Stimulated activated CD4-positive, alpha-beta T cell treated with anti-CD3 and anti-CD28 coated beads, Interleukin-12 subunit alpha, Interleukin-12 subunit beta, amount 100 ng/mL, for 48 hours (primary cell): ENCODE measurements around the gene SERHL2.
"Not testable (repeated sequence)": the region's sequence is repeated elsewhere in the genome, so short reads cannot be mapped to it uniquely, and the experiment has no call there.

Source experiments
- DNase-seq, 3 donors: peaks; one replicate each; pipeline ENCODE4 v3.0.0-alpha.2; 2020; ENCODE audit warnings: low read depth in 2 of 3, low spot score in 1 of 3

Gene SERHL2

DNA sequence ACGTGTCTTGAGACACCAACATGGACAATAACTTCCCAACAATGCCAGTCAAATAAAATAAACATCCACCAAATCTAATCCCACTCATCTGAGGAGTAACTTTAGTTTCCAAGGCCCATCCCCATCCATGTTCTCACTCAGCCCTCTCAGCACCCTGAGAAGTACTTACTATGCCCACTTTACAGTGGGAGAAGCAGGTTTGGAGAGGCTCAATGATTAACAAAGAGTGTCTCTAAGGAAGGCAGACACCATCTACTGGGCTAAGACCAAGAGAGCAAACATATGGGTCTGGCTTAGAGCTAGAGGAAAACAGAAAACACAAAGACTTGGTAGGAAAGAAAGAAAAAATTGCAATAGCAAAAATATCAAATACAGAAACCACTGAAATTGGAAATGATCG is 49.7 kb downstream of the SERHL2 start:
- DNase-seq: no peak

DNA sequence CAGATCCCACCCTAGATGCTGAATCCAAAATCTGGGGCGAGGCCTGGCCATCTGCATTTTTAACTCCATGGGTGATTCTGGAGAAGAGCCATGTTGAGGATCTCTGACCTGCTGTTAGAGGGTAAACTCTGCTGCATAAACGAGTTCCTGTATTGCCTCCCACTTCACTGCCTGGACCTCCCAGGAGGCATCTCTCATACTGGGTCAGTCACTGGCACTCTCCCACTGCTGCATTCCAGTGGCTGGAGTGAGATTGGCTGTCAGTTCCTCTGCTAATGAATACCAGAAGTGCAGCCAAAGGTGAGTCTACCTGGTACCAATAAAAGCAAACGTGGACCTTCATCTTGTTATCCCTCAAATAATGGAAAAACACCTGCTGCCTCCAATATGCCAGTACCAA is 50.6 kb downstream of the SERHL2 start:
- no peak for DNase-seq

DNA sequence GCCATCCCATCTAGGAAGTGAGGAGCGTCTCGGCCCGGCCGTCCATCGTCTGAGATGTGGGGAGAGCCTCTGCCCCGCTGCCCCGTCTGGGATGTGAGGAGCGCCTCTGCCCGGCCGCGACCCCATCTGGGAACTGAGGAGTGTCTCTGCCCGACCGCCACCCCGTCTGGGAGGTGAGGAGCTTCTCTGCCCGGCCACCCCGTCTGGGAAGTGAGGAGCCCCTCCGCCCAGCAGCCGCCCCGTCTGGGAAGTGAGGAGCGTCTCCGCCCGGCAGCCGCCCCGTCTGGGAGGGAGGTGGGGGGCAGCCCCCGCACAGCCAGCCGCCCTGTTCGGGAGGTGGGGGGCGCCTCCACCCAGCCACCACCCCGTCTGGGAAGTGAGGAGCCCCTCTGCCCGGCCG is 53.9 kb downstream of the SERHL2 start:
- DNase-seq: not testable (repeated sequence)

DNA sequence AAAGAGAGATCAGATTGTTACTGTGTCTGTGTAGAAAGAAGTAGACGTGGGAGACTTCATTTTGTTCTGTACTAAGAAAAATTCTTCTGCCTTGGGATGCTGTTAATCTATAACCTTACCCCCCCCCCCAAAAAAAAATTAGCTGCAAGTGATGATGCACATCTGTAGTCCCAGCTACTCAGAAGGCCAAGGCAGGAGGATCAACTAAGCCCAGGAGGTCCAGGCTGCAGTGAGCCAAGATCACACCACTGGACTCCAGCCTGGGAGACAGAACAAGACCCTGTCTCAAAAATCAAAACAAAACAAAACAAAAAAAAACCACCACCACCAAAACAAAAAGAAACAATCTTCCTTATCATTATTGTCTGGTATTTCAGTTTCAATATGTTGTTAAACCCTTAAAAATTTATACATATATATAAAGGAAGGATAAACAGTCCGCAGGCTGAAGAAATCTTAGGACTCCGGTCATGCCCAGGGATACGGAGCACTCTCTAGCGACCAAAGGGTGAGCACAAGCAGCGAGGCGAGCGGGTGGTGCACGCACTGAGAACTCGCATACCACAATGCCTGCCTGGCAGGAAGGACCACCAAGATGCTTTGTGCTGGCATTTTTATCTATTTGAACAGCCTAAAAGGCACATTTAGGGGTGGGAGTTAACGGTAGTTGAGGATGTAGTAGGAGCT is 54.5 kb downstream of the SERHL2 start:
- no peak for DNase-seq

DNA sequence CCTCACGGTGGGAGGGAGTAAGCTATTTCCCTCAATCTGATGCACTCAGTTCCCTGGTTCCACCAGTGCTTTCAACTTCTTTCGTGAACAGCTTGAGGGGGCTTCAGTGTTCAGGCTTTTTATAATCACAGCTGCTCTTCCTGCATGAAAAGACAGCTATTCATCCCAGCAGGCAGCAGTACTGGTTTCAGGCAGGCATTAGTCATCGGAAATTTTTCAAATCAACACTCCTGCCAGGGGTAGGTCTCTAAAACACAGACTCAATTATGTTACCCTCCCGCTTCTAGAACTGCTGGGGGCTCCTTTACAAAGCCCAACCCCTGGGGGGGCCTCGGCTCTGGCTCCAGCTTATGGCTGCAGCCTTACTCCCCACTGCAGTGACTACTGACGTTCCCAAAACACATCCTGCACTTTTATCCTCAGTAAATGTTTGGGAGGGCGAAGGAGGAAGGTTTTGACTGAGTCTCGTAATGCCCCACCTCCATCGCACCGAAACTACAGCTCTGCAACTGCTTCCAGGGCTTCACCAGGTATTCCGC is 55.1 kb downstream of the SERHL2 start:
- no peak for DNase-seq

DNA sequence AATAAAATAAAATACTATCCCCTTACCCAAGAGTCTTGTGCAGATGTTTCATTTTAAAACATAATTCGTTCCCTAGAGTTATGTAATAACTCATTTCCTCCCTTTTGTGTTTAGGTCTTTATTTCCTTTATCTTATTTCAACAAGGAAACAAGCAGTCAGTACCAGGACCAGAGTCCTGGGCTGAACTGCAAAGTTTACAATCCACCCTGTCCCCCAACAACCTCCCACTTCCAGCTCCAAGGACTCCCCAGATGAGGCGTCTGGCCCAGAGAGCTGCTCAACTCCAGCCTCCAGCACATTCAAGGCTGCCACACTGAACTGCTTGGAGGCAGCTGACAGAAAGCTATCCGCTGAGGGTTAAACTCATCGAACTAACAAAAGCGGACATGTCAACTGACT is 56.4 kb downstream of the SERHL2 start:
- no peak for DNase-seq

DNA sequence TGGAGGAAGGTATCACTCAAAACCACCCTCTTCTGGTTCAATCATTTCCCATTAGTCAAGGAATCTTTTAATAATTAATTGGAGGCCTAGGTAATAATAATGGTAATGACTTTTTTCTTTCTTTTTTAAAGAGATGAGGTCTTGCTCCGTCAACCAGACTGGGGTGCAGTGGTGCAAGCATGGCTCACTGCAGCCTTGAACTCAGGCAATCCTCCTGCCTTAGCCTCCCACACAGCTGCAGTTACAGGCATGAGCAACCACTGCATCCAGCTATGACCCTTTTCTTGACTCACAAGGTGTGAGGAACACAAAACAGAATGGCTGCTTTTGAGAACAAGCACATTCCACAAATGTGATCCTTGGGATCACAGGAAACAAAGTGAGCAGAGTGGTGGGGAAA is 57.3 kb downstream of the SERHL2 start:
- DNase-seq: no peak

DNA sequence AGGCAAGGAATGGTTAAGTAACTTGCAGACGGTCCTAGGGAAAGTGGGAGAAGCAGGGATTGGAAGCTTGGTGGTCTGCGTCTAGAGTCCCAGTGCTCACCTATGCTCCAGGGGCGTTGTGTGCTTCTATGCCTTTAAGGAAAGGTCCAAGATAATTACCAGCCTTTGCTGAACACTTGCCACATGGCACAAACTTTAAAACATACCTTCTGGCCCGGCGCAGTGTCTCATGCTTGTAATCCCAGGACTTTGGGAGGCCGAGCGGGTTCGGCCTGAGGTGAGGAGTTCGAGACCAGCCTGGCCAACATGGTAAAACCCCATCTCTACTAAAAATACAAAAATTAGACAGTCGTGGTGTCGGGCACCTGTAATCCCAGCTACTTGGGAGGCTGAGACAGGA is 58.6 kb downstream of the SERHL2 start:
- DNase-seq: no peak

DNA sequence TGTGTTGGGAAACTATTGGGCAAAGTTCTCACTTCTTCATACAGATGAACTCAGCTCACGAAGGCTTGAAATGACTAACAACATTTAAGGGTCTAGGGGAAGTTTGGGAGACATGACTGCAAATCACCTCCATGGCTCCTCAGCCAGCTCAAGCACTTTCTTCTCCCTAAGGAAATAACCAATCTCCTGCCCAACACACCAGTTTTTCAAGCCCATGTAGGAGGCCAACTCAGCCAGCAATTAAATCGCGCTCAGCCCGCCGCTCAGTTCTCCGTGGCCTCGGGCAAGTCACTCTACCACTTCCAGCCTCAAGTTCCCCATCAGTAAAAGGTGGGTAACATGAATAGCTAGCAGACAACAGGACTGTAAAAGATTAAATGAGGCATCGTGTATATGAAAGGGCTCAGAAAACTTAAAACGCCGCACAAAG is 60.1 kb downstream of the SERHL2 start:
- peak in 1 of 3 donors; percentile 36 for DNase-seq

DNA sequence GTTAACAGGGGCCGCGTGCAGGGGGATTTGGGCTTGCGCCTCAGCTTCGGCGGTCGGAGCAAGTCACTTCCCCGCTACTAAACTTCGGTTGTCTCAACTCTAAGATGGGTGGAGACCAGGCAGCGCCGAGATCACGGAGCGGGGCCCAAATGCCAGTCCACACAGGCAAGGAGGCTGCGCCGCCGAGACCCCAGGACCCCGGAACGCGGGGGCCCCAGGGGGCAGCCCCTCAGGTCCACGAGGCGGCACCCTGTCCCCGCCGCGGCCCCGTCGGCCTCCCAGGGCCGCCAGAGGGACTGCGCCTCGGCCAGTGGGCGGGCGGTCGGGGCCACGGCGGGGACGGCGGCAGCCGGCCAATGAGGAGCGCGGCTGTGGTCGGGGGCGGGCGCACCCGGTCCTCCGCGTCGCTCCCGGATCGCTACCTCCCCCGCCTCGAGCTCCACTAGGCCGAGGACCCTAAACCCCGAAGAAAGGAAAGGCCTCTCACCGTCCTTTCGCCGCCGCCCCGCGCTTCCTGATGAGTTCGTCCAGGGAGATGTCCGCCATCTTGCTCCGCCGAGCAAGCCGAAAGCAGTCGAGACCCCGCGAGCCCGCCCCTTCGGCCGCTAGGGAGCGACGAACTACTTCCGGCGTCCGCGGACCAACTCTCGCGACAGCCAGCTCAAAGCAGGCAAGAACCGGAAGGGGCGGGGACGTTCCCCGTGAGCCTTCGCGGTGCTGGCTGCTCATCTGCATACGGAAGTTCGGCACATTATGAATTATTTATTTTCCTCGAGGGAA is 60.7 kb downstream of the SERHL2 start, which contains the start of gene POLDIP3:
TSS of gene POLDIP3 (minus strand) at position 572 of the 780 bp plus-strand sequence. CDS start at position 546, 26 bp downstream.
- peak; percentile 98 for DNase-seq

DNA sequence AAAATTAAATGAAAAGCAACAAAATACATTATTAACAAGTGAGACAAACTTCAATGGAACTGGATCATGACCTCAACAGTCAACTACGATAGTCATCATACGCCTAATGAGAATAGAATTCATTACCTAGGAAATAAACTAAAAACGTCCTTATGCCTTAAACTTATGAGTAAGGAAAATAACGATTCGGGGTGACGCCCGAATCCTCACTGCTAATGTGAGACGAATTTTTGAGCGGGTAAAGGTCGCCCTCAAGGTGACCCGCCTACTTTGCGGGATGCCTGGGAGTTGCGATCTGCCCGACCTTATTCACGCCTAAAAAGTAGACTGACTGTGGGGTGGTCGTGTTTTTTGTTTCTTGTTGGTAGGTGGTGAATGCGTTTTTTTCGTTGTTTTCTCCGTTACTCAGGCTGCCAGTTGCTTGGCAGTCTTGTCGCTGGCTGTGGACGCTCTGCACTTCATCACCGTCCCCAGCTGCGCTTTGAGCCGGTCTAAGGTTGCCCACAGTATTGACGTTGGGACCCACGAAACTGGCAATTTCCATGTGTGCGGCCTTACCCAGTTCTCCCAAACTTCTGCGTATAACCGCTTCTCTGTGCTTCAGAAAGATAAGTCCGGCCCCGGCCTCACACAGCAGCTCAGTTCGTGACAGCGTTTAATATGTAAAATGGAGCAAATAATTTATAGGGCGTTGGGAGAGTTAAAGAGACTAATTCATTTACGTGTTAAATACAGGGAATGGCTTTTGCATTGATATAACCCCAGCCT is 61.5 kb downstream of the SERHL2 start:
- DNase-seq: peak; percentile 82 to 92 (median 91)

DNA sequence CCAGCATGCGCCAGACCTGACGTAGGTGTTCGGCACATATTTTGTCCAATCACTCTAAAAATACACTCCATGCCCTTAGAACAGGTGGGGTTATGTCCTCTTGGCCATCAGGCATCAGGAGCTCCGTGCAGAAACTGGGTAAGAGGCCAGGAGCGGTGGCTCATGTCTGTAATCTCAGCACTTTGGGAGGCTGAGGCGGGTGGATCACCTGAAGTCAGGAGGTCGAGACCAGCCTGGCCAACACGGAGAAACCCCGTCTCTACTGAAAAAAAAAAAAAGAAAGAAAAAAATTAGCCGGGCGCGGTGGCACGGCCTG is 62.1 kb downstream of the SERHL2 start:
- DNase-seq: not testable (repeated sequence)

DNA sequence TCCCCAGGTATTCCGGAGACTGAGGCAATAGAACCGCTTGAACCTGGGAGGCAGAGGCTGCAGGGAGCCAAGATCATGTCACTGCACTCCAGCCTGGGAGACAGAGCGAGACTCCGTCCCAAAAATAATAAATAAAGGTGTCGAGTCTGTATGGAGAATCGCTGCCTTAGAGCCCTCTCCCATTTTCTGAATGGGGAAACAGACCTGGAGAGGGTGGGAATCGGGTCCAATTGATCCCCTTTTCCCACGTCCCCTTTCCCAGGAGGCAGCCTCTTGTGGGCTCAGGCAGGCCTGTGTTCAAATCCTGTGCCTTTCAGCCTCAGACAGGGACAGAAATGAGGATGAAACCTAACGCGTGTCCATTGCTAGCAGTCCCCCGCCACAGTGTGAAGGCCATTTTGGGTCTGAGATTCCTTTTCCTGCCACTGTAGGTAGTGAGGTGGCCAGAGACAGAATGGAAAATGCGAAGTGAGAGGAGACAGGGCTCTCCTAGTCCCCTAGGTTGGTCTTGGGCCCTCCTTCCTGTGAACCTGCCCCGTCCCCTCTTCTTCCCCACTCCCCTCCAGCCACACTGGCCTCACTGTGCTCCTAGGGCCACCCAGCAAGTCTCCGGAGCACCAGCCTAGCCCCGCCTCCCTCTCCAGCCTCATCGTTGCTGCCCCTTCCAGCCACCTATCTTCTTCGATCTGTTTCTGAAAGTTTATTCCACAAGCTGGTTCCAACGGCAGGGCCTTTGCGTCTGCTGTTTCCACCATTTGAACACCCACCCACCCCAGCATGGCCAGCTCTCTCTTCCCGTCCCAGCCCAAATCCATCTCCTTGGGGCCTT is 63.6 kb downstream of the SERHL2 start:
- DNase-seq: no peak

DNA sequence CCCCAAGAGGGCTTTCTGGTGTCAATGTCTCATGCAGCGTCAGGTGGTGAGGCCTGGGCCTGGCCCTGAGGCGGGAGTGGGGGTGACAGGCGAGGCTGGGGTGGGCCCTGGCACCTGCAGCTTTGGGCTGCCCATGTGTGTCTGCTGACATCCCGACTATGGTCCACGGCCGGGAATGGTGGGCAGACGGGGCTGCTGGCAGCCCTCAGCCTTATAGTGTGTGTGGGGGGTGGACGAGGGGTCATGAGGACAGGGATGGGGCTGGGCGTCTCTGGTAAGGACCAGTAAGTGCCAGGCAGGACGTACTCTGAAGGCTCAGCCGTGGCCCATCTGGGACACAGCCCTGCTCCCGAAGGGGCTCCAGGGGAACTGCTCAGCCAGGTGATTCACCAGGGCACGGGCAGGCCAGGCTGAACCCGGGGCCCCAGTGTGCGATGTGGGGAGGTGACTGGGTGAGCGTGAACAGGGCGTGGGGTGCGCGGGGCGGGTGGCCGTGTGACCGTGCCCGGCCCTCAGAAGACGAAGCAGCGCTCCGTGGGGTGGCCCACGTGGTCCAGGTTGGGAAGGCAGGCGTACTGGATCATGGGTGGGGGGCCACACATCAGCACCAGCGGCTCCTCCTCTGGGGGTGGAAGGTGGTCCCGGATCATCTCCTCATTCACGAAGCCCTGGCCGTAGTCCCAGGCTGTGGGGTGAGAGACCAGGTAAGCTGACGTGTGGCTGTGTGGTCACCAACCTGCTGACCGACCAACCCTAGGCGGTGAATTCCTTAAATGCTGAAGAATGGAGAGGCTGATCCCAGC is 65.7 kb downstream of the SERHL2 start:
- no peak for DNase-seq

DNA sequence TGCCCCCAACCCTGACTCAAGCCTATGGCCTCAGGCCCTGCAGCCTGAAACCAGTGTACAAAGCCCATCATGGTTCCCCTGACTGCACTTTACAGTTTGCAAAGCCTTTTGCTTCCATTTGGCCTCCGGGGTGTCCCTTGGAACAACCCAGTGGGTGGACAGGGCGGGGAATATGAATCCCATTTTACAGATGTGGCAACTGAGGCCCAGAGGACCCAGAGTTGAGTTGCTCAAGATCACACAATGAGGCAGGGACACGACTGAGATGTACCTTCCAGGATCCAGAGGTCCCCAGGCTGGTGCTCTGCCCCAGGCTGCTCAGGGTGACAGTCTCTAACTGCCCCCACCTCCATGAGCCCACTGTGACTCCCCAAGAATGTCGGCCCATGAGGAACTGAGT is 66.3 kb downstream of the SERHL2 start:
- no peak for DNase-seq

DNA sequence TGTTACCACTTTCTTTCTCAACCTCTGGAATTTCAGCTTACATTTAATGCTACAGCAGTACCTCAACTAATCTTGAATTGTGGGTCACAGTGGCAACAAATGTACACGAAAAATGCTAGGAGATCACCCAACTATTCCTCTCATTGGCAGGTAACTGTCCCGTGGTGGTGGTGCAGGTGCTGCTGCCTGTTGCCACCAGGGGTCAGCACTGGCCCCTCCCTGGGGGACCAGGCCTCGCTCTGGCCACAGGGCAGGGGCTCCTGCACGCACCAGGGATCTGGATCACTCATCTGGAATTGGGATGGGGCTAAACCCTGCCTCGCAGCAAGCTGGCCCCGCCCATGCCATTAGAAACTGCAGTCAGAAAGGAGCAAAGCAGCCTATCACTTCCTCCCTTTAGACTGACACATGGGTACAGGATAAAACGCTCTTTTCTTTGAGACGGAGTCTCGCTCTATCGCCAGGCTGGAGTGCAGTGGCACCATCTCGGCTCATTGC is 67.8 kb downstream of the SERHL2 start:
- DNase-seq: peak in 2 of 3 donors; percentile 38 to 44

DNA sequence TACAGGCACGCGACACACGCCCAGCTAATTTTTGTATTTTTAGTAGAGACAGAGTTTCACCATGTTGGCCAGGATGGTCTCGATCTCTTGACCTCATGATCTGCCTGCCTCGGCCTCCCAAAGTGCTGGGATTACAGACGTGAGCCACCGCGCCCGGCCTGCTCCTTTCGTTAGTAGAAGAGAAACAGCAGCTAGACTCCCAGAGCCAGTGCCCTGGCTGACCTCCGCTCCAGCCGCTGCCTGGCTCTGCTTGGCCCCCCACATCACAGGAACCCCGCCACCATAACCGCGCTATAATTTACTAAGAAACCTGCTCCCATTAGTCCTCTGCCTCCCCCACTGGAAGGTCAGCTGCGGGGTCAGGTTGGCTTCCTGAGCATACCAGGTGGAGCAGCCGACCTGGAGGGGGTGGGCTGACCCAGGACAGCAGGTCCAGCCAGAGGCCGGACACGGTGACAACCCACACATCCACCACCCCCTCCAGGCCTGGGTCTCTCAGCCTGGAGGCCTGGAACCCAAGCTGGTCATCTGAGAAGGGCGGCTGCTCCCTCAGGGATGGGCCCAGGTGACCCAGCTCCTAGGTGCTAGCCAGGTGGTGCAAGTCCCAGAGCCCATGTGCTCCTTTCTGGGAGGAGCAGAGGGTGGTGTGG is 68.4 kb downstream of the SERHL2 start:
- no peak for DNase-seq

DNA sequence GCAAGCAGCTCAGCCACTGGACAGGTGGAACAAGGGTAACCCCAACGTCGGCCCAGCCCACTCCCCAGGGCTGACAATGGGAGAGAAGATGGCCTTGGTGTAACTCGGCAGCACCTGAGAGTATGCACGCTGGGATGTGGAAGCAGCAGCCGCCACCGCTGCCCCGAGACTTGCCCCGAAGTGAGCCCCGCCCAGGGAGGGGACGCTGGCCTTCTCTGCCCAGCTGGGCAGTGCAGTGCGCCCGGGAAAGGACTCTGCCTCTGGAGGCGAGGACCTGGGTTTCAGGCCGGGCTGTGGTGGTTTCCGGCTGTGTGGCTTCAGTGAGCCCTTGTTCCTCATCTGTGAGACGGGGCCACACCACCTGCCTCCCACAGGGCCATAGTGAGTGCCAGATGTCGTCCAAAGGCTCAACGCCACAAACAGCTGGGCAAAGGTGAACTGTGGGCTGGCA is 69.6 kb downstream of the SERHL2 start:
- DNase-seq: no peak
